K562 (cell line): ENCODE data around the gene LAMP1. TPM values are rescaled to one million over a fixed set of nuclear protein-coding genes. Genes with fewer than 3 reads are reported as not detected.

Experiments used
- ATAC-seq: fragments of 200-7000 bp; cut with Tn5 transposase; 3 replicates; pipeline ENCODE4 v1.9.1; 2020; ENCODE audit warnings: moderate library complexity
- BruUV-seq: library from RNA; stranded (reverse); fragments of 400-500 nt; replicated peaks from 2 replicates; lab custom pipeline; 2021; lab: Mats Ljungman, UMichigan
- CTCF ChIA-PET: fragments of 300-600 bp; formaldehyde crosslinking; extraction: SDS; loops from one replicate; lab custom pipeline; 2021; ENCODE audit warnings: low intra/inter-chr PET ratio; lab: Yijun Ruan, JAX
- POLR2A ChIA-PET: fragments of 300-600, 350-650 bp; sonication (Branson Sonifier 250); formaldehyde crosslinking; extraction: SDS; loops from one replicate; lab custom pipeline; 2021; ENCODE audit warnings: antibody characterized with exemption, inconsistent platforms; lab: Yijun Ruan, JAX
- DNase-seq, 4 experiments: peaks; one replicate each; pipeline versions ENCODE4 v3.0.0 to v3.0.0-alpha.2; 2011 to 2018; ENCODE audit warnings: low spot score in 3 of 4, mixed read lengths in 3 of 4; ENCODE audit errors: extremely low read depth in 1 of 4
- FAIRE-seq: peaks from 2 replicates; lab custom pipeline; 2011; peaks lifted over from hg19 to GRCh38; lab: Jason Lieb, UNC
- H2AFZ ChIP-seq: 2 replicates; pipeline ENCODE4 v1.6.0; 2011; ENCODE audit warnings: low read depth, low read length, control low read depth, inconsistent platforms
- H3K27ac ChIP-seq: fragments of 200-600 bp; 3 replicates; pipeline ENCODE4 v1.8.0; 2011; ENCODE audit warnings: low read depth, mild to moderate bottlenecking, control low read depth, inconsistent platforms, low read length, moderate library complexity, mixed read lengths; ENCODE audit errors: extremely low read depth
- H3K27me3 ChIP-seq, 2 experiments: fragments of 300-600 bp in 1 of 2; 2 replicates in 1 of 2; 3 replicates in 1 of 2; pipeline versions ENCODE4 v1.6.0 to v1.8.0; 2011; ENCODE audit warnings: inconsistent platforms in 2 of 2, low read length in 2 of 2, mild to moderate bottlenecking in 1 of 2, mixed read lengths in 1 of 2, moderate library complexity in 1 of 2; ENCODE audit not compliant: control insufficient read depth in 2 of 2, insufficient read depth in 2 of 2
- H3K36me3 ChIP-seq: fragments of 300-600 bp; 3 replicates; pipeline ENCODE4 v1.8.0; 2011; ENCODE audit warnings: mild to moderate bottlenecking, low read length, inconsistent platforms; ENCODE audit not compliant: control insufficient read depth, insufficient read depth
- H3K4me1 ChIP-seq, 2 experiments: fragments of 200-600 bp in 1 of 2; replicated peaks in 1 of 2; 2 replicates in 1 of 2; 3 replicates in 1 of 2; pipeline versions ENCODE4 v1.5.1 to v1.8.0; 2011; ENCODE audit warnings: inconsistent platforms in 2 of 2, low read length in 2 of 2, mild to moderate bottlenecking in 1 of 2, mixed read lengths in 1 of 2, moderate library complexity in 1 of 2; ENCODE audit not compliant: control insufficient read depth in 2 of 2, insufficient read depth in 2 of 2
- H3K4me2 ChIP-seq: 2 replicates; pipeline ENCODE4 v1.6.1; 2011; ENCODE audit warnings: low read length, control low read depth, inconsistent platforms, mixed read lengths; ENCODE audit not compliant: insufficient read depth
- H3K4me3 ChIP-seq: fragments of 200-600 bp; sonication (generic), shearing (Covaris generic); 2 replicates; pipeline ENCODE4 v1.5.1; 2016; ENCODE audit warnings: control low read depth, inconsistent platforms
- H3K79me2 ChIP-seq: fragments of 200-600 bp; 3 replicates; pipeline ENCODE4 v1.8.0; 2011; ENCODE audit warnings: low read length, inconsistent platforms; ENCODE audit not compliant: control insufficient read depth, insufficient read depth
- H3K9ac ChIP-seq, 2 experiments: 2 replicates each; pipeline versions ENCODE4 v1.6.0 to v1.6.1; 2011; ENCODE audit warnings: low read depth in 2 of 2, low read length in 2 of 2, control low read depth in 1 of 2, inconsistent platforms in 1 of 2, mild to moderate bottlenecking in 1 of 2, mixed read lengths in 1 of 2; ENCODE audit not compliant: insufficient read depth in 1 of 2
- H3K9me1 ChIP-seq: one replicate; pipeline ENCODE4 v1.6.0; 2011; ENCODE audit warnings: inconsistent platforms, mild to moderate bottlenecking, low read length, moderate library complexity; ENCODE audit not compliant: control insufficient read depth, insufficient read depth
- H3K9me3 ChIP-seq: replicated peaks from 2 replicates; pipeline ENCODE4 v1.5.1; 2011; ENCODE audit warnings: low read depth, low read length, inconsistent platforms; ENCODE audit not compliant: control insufficient read depth, insufficient read depth
- H4K20me1 ChIP-seq: replicated peaks from 2 replicates; pipeline ENCODE4 v1.6.1; 2011; ENCODE audit warnings: low read length, inconsistent platforms, mixed read lengths; ENCODE audit not compliant: control insufficient read depth, insufficient read depth
- ETS2 ChIP-seq: IDR thresholded peaks from 2 replicates; pipeline ENCODE4 v1.6.1; 2016; ENCODE audit warnings: borderline replicate concordance, missing genetic modification characterization, mild to moderate bottlenecking, moderate library complexity, missing compliant biosample characterization; ENCODE audit not compliant: poor library complexity, severe bottlenecking
- FUS ChIP-seq: fragments of 200-400 bp; formaldehyde crosslinking; optimal IDR thresholded peaks from 2 replicates; pipeline ENCODE3; 2017; ENCODE audit warnings: low read depth, low read length
- HEY1 ChIP-seq: fragments of 250-450 bp; sonication (Bioruptor Pico); IDR thresholded peaks from 2 replicates; pipeline ENCODE4 v1.5.0; 2020; ENCODE audit warnings: mild to moderate bottlenecking, moderate library complexity, borderline replicate concordance
- TEAD1 ChIP-seq, 2 experiments: fragments of 450-650 bp in 1 of 2; sonication (generic) in 1 of 2; formaldehyde crosslinking; IDR thresholded peaks; 2 replicates each; pipeline versions ENCODE4 v1.4.0 to v1.8.0; 2020 to 2022; ENCODE audit warnings: mild to moderate bottlenecking in 2 of 2, missing genetic modification reagents in 1 of 2
- TGIF2 ChIP-seq: sonication (generic); formaldehyde crosslinking; IDR thresholded peaks from 2 replicates; pipeline ENCODE4 v1.8.1; 2022; ENCODE audit warnings: mild to moderate bottlenecking, missing genetic modification reagents, moderate library complexity
- TOE1 ChIP-seq, 2 experiments: fragments of 450-650 bp in 1 of 2; sonication (generic) in 1 of 2; formaldehyde crosslinking in 1 of 2; IDR thresholded peaks; 2 replicates each; pipeline versions ENCODE4 v1.7.1 to v1.8.0; 2016 to 2022; ENCODE audit warnings: borderline replicate concordance in 2 of 2, mild to moderate bottlenecking in 2 of 2, antibody characterized with exemption in 1 of 2, inconsistent platforms in 1 of 2, low read depth in 1 of 2, missing genetic modification reagents in 1 of 2, moderate library complexity in 1 of 2
- WGBS: fragments of 100-300 bp; shearing (Covaris generic); methylation state at CpG from one replicate; pipeline ENCODE4 v1.1.6; 2016; ENCODE audit warnings: low coverage, mixed read lengths; ENCODE audit not compliant: insufficient coverage; ENCODE audit errors: missing lambda C conversion rate; 5-methylcytosine and 5-hydroxymethylcytosine counted together
- in situ Hi-C: fragments of 300-500 bp; cut with MboI; formaldehyde crosslinking; loops from 4 replicates; pipeline ENCODE4 v1.15.0; 2018; ENCODE audit warnings: inconsistent platforms, mixed read lengths
- intact Hi-C: fragments of 100-400 bp; cut with micrococcal nuclease; formaldehyde crosslinking; loops from 2 replicates; pipeline ENCODE4 v1.14.2; 2022
- polyA plus RNA-seq, 8 experiments: library from polyadenylated mRNA; depleted of rRNA in 4 of 8; stranded (reverse) in 5 of 8; unstranded in 3 of 8; fragments of >200 nt; fragmentation: Nextera tagmentation in 2 of 8; fragmentation: Illumina TruSeq in 1 of 8; extraction: Ambion mirVana in 2 of 8; extraction: Trizol in 1 of 8; gene quantifications; 2 replicates each; pipeline versions ENCODE4 v1.2.1 to v1.2.3, GENCODE V29; 2011 to 2014; ENCODE audit warnings: inconsistent platforms in 1 of 8, missing spikeins in 1 of 8
- total RNA-seq, 7 experiments: library from RNA; depleted of rRNA in 6 of 7; stranded (reverse); fragments of >200 nt in 6 of 7; fragmentation: Illumina TruSeq in 2 of 7; extraction: Trizol in 2 of 7; gene quantifications; 2 replicates each; pipeline versions ENCODE4 v1.2.1 to v1.2.3, GENCODE V29; 2011 to 2021; ENCODE audit warnings: low replicate concordance in 1 of 7
- TF ChIP-seq, protein P1 (sequence below): fragments of 450-650 bp; formaldehyde crosslinking; IDR thresholded peaks from 2 replicates; pipeline ENCODE4 v1.4.0; 2020; ENCODE audit warnings: mild to moderate bottlenecking, mixed read lengths
- TF ChIP-seq, protein P2 (sequence below): fragments of 250-450 bp; sonication (Bioruptor Pico); IDR thresholded peaks from 2 replicates; pipeline ENCODE4 v1.8.0; 2022; ENCODE audit warnings: moderate library complexity, mild to moderate bottlenecking, inconsistent platforms
- TF ChIP-seq, protein P3 (sequence below): fragments of 450-650 bp; IDR thresholded peaks from 2 replicates; pipeline ENCODE4 v1.6.1; 2016; ENCODE audit warnings: low read depth, mild to moderate bottlenecking, moderate library complexity
- TF ChIP-seq, protein P4 (sequence below), 2 experiments: fragments of 450-650 bp; IDR thresholded peaks; 2 replicates each; pipeline ENCODE4 v1.6.1; 2016; ENCODE audit warnings: mild to moderate bottlenecking in 2 of 2, borderline replicate concordance in 1 of 2, low read depth in 1 of 2, moderate library complexity in 1 of 2

The LAMP1 gene
- total and polyA plus RNA-seq, 9 of the 15 experiments (the other 6 are each of a cell fraction or from before 2014, with no cell fraction given): 2.2 to 70.1 (median 30.5) TPM

DNA sequence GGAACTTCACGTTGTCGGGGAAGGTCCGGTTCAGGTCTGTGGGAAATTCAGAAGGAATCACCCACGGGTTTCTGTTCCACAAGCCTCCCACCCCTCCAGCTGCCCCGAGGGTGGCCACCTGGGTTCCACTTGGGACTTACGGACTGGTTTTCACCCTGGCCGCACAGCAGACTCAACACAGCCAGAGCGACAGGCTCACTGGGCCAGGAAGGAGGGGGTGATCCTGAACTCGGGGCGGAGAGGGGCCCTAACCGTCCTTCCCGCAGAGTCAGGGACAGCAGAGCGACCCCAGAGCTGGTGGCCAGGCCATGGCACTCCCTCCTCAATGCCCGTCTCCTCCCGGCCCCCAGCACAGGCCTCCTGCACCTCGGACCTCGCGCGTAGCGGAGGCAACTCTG is 53.9 kb downstream of the LAMP1 start:
- ChIA-PET POLR2A (no interaction called here), CTCF (no interaction called here)
- Histone ChIP-seq H3K27me3 (no peaks in the 10 kb centered on the region), H2AFZ (no peak overlapping the region), H3K79me2 (no peaks in the 10 kb centered on the region; the same call in 2 of the 3 replicates), H3K36me3 (peaks cover 15% of the 10 kb centered on the region; the same call in 2 of the 3 replicates), H3K4me3 (no peak overlapping the region), H3K9me3 (no peaks in the 10 kb centered on the region; the same call in 1 of the 2 replicates), H3K9me1 (no peaks in the 10 kb centered on the region), H3K27ac (no peak overlapping the region), H3K4me1 (peaks cover 0 to 6% of the 10 kb centered on the region in 2 experiments; a peak in 2 of 5 replicates), H4K20me1 (no peaks in the 10 kb centered on the region), H3K9ac (no peak overlapping the region), H3K4me2 (no peak overlapping the region)
- in situ Hi-C loops (no loop called here), intact Hi-C loops (no loop called here)
- no TSS peak for BruUV-seq
- no peak for FAIRE-seq
- no peak for DNase-seq
- WGBS: 86% methylated on average over 6 of the region's 20 CpGs
- ATAC-seq: no peak
- TF ChIP-seq FUS: no peak
- TF ChIP-seq ETS2: no peak
- TF ChIP-seq TEAD1 (CRISPR knock-in tag; IDR thresholded peaks at IDR 0.05): no peak
- TF ChIP-seq, protein P1, sequence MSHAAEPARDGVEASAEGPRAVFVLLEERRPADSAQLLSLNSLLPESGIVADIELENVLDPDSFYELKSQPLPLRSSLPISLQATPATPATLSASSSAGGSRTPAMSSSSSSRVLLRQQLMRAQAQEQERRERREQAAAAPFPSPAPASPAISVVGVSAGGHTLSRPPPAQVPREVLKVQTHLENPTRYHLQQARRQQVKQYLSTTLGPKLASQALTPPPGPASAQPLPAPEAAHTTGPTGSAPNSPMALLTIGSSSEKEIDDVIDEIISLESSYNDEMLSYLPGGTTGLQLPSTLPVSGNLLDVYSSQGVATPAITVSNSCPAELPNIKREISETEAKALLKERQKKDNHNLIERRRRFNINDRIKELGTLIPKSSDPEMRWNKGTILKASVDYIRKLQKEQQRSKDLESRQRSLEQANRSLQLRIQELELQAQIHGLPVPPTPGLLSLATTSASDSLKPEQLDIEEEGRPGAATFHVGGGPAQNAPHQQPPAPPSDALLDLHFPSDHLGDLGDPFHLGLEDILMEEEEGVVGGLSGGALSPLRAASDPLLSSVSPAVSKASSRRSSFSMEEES (CRISPR knock-in tag): no peak
- TF ChIP-seq TOE1 (IDR thresholded peaks at IDR 0.05; ENCODE audit: borderline replicate concordance): no peak
- TF ChIP-seq TOE1 (CRISPR knock-in tag; IDR thresholded peaks at IDR 0.05; ENCODE audit: borderline replicate concordance, low read depth): no peak
- no peak for TF ChIP-seq HEY1 (CRISPR knock-in tag)
- TF ChIP-seq, protein P2, sequence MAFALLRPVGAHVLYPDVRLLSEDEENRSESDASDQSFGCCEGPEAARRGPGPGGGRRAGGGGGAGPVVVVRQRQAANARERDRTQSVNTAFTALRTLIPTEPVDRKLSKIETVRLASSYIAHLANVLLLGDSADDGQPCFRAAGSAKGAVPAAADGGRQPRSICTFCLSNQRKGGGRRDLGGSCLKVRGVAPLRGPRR (CRISPR knock-in tag): no peak
- TF ChIP-seq, protein P3, sequence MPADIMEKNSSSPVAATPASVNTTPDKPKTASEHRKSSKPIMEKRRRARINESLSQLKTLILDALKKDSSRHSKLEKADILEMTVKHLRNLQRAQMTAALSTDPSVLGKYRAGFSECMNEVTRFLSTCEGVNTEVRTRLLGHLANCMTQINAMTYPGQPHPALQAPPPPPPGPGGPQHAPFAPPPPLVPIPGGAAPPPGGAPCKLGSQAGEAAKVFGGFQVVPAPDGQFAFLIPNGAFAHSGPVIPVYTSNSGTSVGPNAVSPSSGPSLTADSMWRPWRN: no peak
- TF ChIP-seq, protein P4, sequence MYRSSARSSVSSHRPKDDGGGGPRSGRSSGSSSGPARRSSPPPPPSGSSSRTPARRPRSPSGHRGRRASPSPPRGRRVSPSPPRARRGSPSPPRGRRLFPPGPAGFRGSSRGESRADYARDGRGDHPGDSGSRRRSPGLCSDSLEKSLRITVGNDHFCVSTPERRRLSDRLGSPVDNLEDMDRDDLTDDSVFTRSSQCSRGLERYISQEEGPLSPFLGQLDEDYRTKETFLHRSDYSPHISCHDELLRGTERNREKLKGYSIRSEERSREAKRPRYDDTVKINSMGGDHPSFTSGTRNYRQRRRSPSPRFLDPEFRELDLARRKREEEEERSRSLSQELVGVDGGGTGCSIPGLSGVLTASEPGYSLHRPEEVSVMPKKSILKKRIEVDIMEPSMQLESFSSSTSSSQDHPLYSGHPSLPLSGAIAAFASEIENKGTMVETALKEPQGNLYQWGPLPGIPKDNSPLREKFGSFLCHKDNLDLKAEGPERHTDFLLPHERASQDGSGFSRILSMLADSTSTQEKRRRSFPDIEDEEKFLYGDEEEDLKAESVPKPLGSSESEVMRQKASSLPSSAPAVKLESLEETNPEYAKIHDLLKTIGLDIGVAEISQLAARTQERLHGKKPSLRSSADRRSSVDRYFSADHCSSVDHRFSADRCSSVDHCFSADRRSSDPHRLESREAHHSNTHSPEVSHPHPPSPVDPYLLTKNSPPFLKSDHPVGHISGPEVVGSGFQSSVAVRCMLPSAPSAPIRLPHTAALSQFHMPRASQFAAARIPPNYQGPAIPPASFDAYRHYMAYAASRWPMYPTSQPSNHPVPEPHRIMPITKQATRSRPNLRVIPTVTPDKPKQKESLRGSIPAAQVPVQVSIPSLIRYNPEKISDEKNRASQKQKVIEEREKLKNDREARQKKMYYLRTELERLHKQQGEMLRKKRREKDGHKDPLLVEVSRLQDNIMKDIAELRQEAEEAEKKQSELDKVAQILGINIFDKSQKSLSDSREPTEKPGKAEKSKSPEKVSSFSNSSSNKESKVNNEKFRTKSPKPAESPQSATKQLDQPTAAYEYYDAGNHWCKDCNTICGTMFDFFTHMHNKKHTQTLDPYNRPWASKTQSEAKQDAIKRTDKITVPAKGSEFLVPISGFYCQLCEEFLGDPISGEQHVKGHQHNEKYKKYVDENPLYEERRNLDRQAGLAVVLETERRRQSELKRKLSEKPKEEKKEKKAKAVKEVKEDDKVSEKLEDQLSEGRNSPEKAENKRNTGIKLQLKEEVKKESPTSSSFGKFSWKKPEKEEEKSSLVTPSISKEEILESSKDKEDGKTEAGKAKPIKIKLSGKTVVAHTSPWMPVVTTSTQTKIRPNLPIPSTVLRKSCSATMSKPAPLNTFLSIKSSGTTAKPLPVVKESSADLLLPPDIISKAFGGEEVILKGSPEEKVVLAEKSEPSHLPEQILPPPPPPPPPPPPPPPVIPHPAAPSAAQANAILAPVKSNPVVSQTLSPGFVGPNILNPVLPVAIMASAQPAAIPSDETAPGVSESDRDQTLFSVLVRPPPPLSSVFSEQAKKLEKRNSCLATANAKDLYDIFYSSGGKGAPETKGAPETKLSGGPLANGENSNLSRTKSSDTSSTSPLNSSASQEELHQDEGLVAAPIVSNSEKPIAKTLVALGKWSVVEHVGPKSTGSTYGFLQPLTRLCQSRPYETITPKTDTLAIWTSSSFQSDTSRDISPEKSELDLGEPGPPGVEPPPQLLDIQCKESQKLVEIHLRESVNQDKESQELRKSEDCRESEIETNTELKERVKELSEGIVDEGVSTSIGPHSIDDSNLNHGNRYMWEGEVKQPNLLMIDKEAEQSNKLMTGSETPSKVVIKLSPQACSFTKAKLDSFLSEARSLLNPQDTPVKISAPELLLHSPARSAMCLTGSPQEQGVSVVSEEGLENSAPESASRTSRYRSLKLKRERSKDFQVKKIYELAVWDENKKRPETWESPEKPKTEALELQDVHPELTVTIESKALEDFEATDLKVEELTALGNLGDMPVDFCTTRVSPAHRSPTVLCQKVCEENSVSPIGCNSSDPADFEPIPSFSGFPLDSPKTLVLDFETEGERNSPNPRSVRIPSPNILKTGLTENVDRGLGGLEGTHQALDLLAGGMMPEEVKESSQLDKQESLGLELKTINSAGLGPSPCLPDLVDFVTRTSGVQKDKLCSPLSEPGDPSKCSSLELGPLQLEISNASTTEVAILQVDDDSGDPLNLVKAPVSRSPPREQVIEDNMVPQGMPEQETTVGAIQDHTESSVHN (IDR thresholded peaks at IDR 0.05; ENCODE audit: borderline replicate concordance in 1 of 2, low read depth in 1 of 2): no peak
- no peak for TF ChIP-seq TGIF2 (CRISPR knock-in tag)
